Right atrium auricular region (tissue), 2 donors: ENCODE results near the gene FGA. TPM values are rescaled to one million over a fixed set of nuclear protein-coding genes. Genes with fewer than 3 reads are reported as not detected.

Source experiments
- DNase-seq: peaks from one replicate; pipeline ENCODE4 v3.0.0-alpha.2; 2019; ENCODE audit warnings: low spot score
- H3K27ac ChIP-seq, 2 donors: fragments of 200-600 bp; sonication (generic); 1 replicate in 1 of 2; 2 replicates in 1 of 2; pipeline ENCODE4 v1.5.1; 2016 to 2019
- H3K27me3 ChIP-seq, 2 donors: fragments of 200-600 bp; sonication (generic); one replicate each; pipeline versions ENCODE4 v1.5.1 to v1.6.0; 2017 to 2019
- H3K36me3 ChIP-seq: fragments of 200-600 bp; sonication (generic); one replicate; pipeline ENCODE4 v1.5.1; 2016
- H3K4me1 ChIP-seq, 2 donors: fragments of 200-600 bp; sonication (generic); one replicate each; pipeline versions ENCODE4 v1.5.1 to v1.6.0; 2017 to 2019
- H3K4me3 ChIP-seq, 2 donors: fragments of 200-600 bp; sonication (generic); 1 replicate in 1 of 2; 2 replicates in 1 of 2; pipeline ENCODE4 v1.5.1; 2017 to 2019; ENCODE audit warnings: mild to moderate bottlenecking in 1 of 2, moderate library complexity in 1 of 2
- H3K9me3 ChIP-seq, 2 donors: fragments of 200-600 bp; sonication (generic); one replicate each; pipeline ENCODE4 v1.5.1; 2019
- total RNA-seq, 2 donors: library from RNA; depleted of rRNA; stranded (reverse); fragments of >200 nt; gene quantifications; one replicate each; pipeline ENCODE4 v1.1.0, GENCODE V29; 2016
- TF ChIP-seq, protein P1 (sequence below), 2 donors: fragments of 200-600 bp; sonication (generic); IDR thresholded peaks; one replicate each; pipeline ENCODE4 v1.5.1; 2019; ENCODE audit warnings: antibody characterized with exemption in 2 of 2

The FGA gene
- total RNA-seq, 2 donors from 2014 or later, result not detected

DNA sequence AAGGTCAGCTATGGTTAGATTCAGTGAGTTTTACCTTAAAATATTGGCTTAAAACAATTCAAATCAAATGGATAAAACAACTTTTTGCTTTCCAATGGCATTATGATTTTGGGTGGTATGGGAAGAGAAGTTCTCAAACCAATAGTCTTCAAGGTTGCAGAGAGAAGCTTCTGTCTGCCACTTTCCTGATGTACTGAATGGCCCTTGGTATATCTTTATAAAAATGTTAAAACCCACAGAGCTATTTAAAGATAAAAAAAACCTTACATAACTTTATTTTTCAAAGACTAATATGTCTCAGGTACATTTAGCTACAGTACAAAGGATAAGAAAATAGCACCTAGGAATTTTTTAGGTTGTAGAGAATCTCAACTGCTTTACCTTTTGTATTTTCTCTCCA is 6.9 kb downstream of the FGA start:
- H3K27me3 ChIP-seq, result no peaks in the 10 kb centered on the region
- H3K36me3 ChIP-seq, result no peaks in the 10 kb centered on the region
- DNase-seq, result no peak
- no peaks in the 10 kb centered on the region for H3K4me1 ChIP-seq
- no peak overlapping the region for H3K27ac ChIP-seq
- H3K9me3 ChIP-seq, result no peaks in the 10 kb centered on the region
- H3K4me3 ChIP-seq, result no peak overlapping the region
- TF ChIP-seq, protein P1, sequence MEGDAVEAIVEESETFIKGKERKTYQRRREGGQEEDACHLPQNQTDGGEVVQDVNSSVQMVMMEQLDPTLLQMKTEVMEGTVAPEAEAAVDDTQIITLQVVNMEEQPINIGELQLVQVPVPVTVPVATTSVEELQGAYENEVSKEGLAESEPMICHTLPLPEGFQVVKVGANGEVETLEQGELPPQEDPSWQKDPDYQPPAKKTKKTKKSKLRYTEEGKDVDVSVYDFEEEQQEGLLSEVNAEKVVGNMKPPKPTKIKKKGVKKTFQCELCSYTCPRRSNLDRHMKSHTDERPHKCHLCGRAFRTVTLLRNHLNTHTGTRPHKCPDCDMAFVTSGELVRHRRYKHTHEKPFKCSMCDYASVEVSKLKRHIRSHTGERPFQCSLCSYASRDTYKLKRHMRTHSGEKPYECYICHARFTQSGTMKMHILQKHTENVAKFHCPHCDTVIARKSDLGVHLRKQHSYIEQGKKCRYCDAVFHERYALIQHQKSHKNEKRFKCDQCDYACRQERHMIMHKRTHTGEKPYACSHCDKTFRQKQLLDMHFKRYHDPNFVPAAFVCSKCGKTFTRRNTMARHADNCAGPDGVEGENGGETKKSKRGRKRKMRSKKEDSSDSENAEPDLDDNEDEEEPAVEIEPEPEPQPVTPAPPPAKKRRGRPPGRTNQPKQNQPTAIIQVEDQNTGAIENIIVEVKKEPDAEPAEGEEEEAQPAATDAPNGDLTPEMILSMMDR (IDR thresholded peaks at IDR 0.05), result no peak

DNA sequence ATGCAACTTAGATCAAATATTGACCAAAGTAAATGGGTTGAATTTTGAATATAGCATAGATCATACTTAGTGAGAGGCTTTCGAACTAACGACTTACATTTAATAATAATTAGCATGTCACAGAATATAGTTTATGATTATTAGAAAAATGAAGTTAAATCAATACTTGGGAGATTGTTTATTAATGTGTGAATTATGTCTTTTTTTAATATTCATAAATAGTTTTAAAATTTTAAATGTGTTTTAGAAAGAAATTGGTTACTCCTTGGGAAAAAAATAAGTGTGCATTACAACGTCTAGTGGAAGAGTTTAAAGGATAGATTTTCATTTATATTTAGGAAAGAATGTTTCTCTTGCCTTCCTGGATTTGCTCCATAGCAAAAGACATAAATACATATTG is 7.3 kb downstream of the FGA start:
- TF ChIP-seq, protein P1 (IDR thresholded peaks at IDR 0.05), result no peak
- no peaks in the 10 kb centered on the region for H3K9me3 ChIP-seq
- H3K4me1 ChIP-seq, result no peaks in the 10 kb centered on the region
- no peak for DNase-seq
- H3K36me3 ChIP-seq, result no peaks in the 10 kb centered on the region
- no peaks in the 10 kb centered on the region for H3K27me3 ChIP-seq
- no peak overlapping the region for H3K27ac ChIP-seq
- H3K4me3 ChIP-seq, result no peak overlapping the region

GRCh38 chr4:154582723-154583122 is 7.8 kb downstream of the FGA start:
- H3K36me3 ChIP-seq, result no peaks in the 10 kb centered on the region
- no peak overlapping the region for H3K4me3 ChIP-seq
- TF ChIP-seq, protein P1 (IDR thresholded peaks at IDR 0.05), result no peak
- no peaks in the 10 kb centered on the region for H3K9me3 ChIP-seq
- no peaks in the 10 kb centered on the region for H3K4me1 ChIP-seq
- DNase-seq, result no peak
- no peak overlapping the region for H3K27ac ChIP-seq
- H3K27me3 ChIP-seq, result no peaks in the 10 kb centered on the region

GRCh38 chr4:154579927-154580326 is 10.6 kb downstream of the FGA start:
- Histone ChIP-seq H3K4me3 (no peak overlapping the region), H3K4me1 (no peaks in the 10 kb centered on the region), H3K9me3 (no peaks in the 10 kb centered on the region), H3K36me3 (no peaks in the 10 kb centered on the region), H3K27me3 (no peaks in the 10 kb centered on the region), H3K27ac (no peak overlapping the region)
- DNase-seq, result no peak
- TF ChIP-seq, protein P1 (IDR thresholded peaks at IDR 0.05), result no peak

DNA sequence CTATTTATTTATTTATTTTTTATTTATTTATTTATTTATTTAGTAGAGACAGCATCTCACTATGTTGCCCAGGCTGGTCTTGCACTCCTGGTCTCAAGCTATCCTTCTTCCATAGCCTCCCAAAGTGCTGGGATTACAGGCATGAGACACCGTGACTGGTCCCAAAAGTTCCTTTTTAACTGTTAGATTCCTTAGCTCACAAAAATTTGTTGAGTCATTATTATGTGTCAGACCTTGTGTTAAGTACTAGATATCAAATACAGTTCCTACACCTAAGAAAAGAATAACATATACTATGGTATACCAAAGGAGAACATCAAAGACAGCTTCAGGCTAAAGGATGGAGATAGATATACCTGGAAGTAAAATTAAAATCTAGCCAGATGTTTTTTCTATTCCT is 11.6 kb downstream of the FGA start:
- TF ChIP-seq, protein P1 (IDR thresholded peaks at IDR 0.05), result no peak
- Histone ChIP-seq H3K36me3 (no peaks in the 10 kb centered on the region), H3K4me1 (no peaks in the 10 kb centered on the region), H3K4me3 (no peak overlapping the region), H3K27ac (no peak overlapping the region), H3K27me3 (no peaks in the 10 kb centered on the region), H3K9me3 (no peaks in the 10 kb centered on the region)
- DNase-seq, result no peak

DNA sequence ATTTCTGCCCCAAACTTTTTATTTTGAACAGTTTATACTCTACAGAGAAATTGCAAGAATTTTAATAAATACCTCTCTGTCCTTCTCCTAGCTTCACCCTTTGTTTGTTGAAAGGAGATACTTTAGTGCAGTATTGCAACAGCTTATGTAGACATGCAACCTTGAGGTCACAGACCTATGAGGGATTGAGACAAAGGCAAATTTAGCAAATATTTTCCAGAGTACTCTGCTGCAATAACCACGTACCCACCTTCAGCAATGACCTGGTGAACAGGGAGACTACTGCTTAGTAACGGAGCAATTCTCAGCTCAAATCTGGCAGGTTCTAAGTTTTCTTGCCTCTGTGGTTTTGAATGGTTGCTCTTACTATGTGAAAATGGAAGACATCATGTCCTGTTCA is 13.2 kb downstream of the FGA start:
- TF ChIP-seq, protein P1 (IDR thresholded peaks at IDR 0.05), result no peak
- Histone ChIP-seq H3K27ac (no peak overlapping the region), H3K9me3 (no peaks in the 10 kb centered on the region), H3K36me3 (no peaks in the 10 kb centered on the region), H3K4me1 (no peaks in the 10 kb centered on the region), H3K27me3 (no peaks in the 10 kb centered on the region), H3K4me3 (no peak overlapping the region)
- no peak for DNase-seq
